Measurements from ENCODE around the gene RAB11FIP3. TPM values are rescaled to one million over a fixed set of nuclear protein-coding genes. Genes with fewer than 3 reads are reported as not detected.
"Not testable (repeated sequence)": the region's sequence is repeated elsewhere in the genome, so short reads cannot be mapped to it uniquely, and the experiment has no call there.

Gene RAB11FIP3
- total RNA-seq, 1 experiment from 2014 or later = 12.7 TPM

- Histone ChIP-seq H3K27me3 (ENCODE audit: low read length) (no peaks in the 10 kb centered on the region), H3K36me3 (ENCODE audit: low read depth, low read length) (no peaks in the 10 kb centered on the region), H3K4me3 (ENCODE audit: low read length) (no peak overlapping the region), H3K27ac (ENCODE audit: low read length) (no peak overlapping the region), H3F3A (ENCODE audit: low read length, unreplicated experiment) (no peaks in the 10 kb centered on the region), H3K9me2 (replicated peaks; ENCODE audit: low read length) (no peaks in the 10 kb centered on the region), H3K9me3 (ENCODE audit: low read length) (no peaks in the 10 kb centered on the region), H3K79me2 (ENCODE audit: low read length) (peaks cover 22% of the 10 kb centered on the region), H2AFZ (ENCODE audit: low read length) (no peak overlapping the region), H3K9ac (ENCODE audit: low read length) (no peak overlapping the region), H4K20me1 (ENCODE audit: low read length) (no peaks in the 10 kb centered on the region), H3K4me2 (ENCODE audit: low read length) (no peak overlapping the region), H3K4me1 (ENCODE audit: insufficient read depth, low read length) (no peaks in the 10 kb centered on the region)
- TF ChIP-seq EZH2 (IDR thresholded peaks at IDR 0.05; ENCODE audit: low read length, unreplicated experiment) (no peak), EZH2phosphoT487 (IDR thresholded peaks at IDR 0.05; ENCODE audit: borderline replicate concordance, low read length) (no peak), CTCF (conservative IDR thresholded peaks at IDR 0.05; ENCODE audit: low read depth, low read length) (no peak)
- intact Hi-C loops (cut with micrococcal nuclease) = no loop called here
- CTCF ChIA-PET = no interaction called here
- no TSS peak for BruUV-seq (replicated peaks)
- ATAC-seq = no peak
- no peak for DNase-seq
- POLR2A ChIA-PET (ENCODE audit: unreplicated experiment) = no interaction called here
Observed at GRCh38 chr16:376817-377418, 48.5 kb upstream of the RAB11FIP3 start.

GRCh38 chr16:377419-377951 is 48.0 kb upstream of the RAB11FIP3 start:
- H3K79me2 ChIP-seq (ENCODE audit: low read length) = peaks cover 22% of the 10 kb centered on the region
- DNase-seq = no peak
- no peaks in the 10 kb centered on the region for H4K20me1 ChIP-seq (ENCODE audit: low read length)
- ChIA-PET POLR2A (ENCODE audit: unreplicated experiment) (no interaction called here), CTCF (no interaction called here)
- H2AFZ ChIP-seq (ENCODE audit: low read length) = no peak overlapping the region
- H3K9me3 ChIP-seq (ENCODE audit: low read length) = no peaks in the 10 kb centered on the region
- no peaks in the 10 kb centered on the region for H3K27me3 ChIP-seq (ENCODE audit: low read length)
- no peak overlapping the region for H3K4me3 ChIP-seq (ENCODE audit: low read length)
- H3K27ac ChIP-seq (ENCODE audit: low read length) = no peak overlapping the region
- no peaks in the 10 kb centered on the region for H3K36me3 ChIP-seq (ENCODE audit: low read depth, low read length)
- intact Hi-C loops (cut with micrococcal nuclease) = no loop called here
- no peaks in the 10 kb centered on the region for H3K9me2 ChIP-seq (replicated peaks; ENCODE audit: low read length)
- no peaks in the 10 kb centered on the region for H3F3A ChIP-seq (ENCODE audit: low read length, unreplicated experiment)
- no peak for ATAC-seq
- H3K4me2 ChIP-seq (ENCODE audit: low read length) = no peak overlapping the region
- no TSS peak for BruUV-seq (replicated peaks)
- no peaks in the 10 kb centered on the region for H3K4me1 ChIP-seq (ENCODE audit: insufficient read depth, low read length)
- no peak overlapping the region for H3K9ac ChIP-seq (ENCODE audit: low read length)
- TF ChIP-seq CTCF (conservative IDR thresholded peaks at IDR 0.05; ENCODE audit: low read depth, low read length) (no peak), EZH2phosphoT487 (IDR thresholded peaks at IDR 0.05; ENCODE audit: borderline replicate concordance, low read length) (no peak)

GRCh38 chr16:378113-378820 is 47.2 kb upstream of the RAB11FIP3 start:
- H3K9me3 ChIP-seq (ENCODE audit: low read length); BruUV-seq (replicated peaks); POLR2A ChIA-PET (ENCODE audit: unreplicated experiment); H4K20me1 ChIP-seq (ENCODE audit: low read length); intact Hi-C loops (cut with micrococcal nuclease); H3K27me3 ChIP-seq (ENCODE audit: low read length); H3K36me3 ChIP-seq (ENCODE audit: low read depth, low read length); H3K4me1 ChIP-seq (ENCODE audit: insufficient read depth, low read length); H3K9me2 ChIP-seq (replicated peaks; ENCODE audit: low read length); H3K9ac ChIP-seq (ENCODE audit: low read length); H3F3A ChIP-seq (ENCODE audit: low read length, unreplicated experiment); H3K27ac ChIP-seq (ENCODE audit: low read length); CTCF ChIA-PET; H3K4me2 ChIP-seq (ENCODE audit: low read length); ATAC-seq; H2AFZ ChIP-seq (ENCODE audit: low read length); DNase-seq; H3K4me3 ChIP-seq (ENCODE audit: low read length): not testable (repeated sequence)
- H3K79me2 ChIP-seq (ENCODE audit: low read length) = peaks cover 22% of the 10 kb centered on the region
